Measurements from ENCODE around the gene CCM2. TPM values are rescaled to one million over a fixed set of nuclear protein-coding genes. Genes with fewer than 3 reads are reported as not detected.

Gene CCM2
- total and polyA plus RNA-seq, 2 of the 8 experiments (the other 6 are each of a cell fraction or from before 2014, with no cell fraction given), result 31.6 to 41.2 TPM

DNA sequence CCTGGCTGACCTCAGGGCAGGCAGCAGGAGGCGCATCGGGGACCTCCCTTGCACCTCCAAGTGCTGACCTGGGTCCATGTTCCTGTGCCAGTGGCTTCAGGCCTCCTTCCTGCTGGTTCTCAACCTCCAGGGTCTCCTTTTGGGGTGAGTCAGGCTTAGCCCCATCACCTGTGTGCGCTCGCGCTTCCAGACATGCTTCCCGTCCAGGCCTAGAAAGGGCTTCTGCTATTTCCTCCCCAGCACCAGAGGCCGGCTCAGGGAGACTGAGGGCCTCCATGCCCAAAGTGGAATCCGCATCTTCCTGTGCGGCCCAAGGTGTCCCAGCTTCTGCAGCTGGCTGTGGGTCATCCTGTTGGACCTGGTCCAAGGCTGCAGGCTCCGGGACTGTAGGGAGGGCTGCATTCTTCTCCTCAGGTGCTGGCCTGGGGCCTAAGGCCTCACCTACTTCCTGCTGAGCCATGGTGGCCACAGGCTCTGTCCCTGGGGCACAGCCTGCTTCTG, 82.9 kb downstream of the CCM2 start:
- no peak overlapping the region for H3K23ac ChIP-seq (ENCODE audit: insufficient read length)
- H3K4me1 ChIP-seq (replicated peaks in 1 of 4; ENCODE audit: control insufficient read depth in 3 of 4, insufficient read depth in 4 of 4, low read length in 3 of 4), result peaks cover 0 to under 1% (median 0%) of the 10 kb centered on the region in 4 experiments; a peak in 1 of 7 replicates
- H4K20me1 ChIP-seq (replicated peaks in 1 of 2; ENCODE audit: control insufficient read depth in 1 of 2, insufficient read depth in 2 of 2, low read length in 2 of 2), result no peaks in the 10 kb centered on the region
- H2BK15ac ChIP-seq (ENCODE audit: low read length), result no peak overlapping the region
- H3K4me3 ChIP-seq (ENCODE audit: extremely low read depth in 1 of 4, insufficient read depth in 2 of 4, low read depth in 3 of 4, low read length in 4 of 4), result no peak overlapping the region
- POLR2A ChIA-PET (ENCODE audit: partially characterized antibody), result no interaction called here
- CTCF ChIA-PET (ENCODE audit: partially characterized antibody), result no interaction called here
- H4K91ac ChIP-seq (replicated peaks; ENCODE audit: insufficient read length, low read length), result no peak overlapping the region
- no peak overlapping the region for H4K5ac ChIP-seq (ENCODE audit: insufficient read length, low read depth, low read length)
- H3K18ac ChIP-seq (ENCODE audit: extremely low read depth, low read length), result no peak overlapping the region
- H3K56ac ChIP-seq (replicated peaks; ENCODE audit: insufficient read length, low read depth, low read length), result no peak overlapping the region
- H3K79me1 ChIP-seq (ENCODE audit: low read depth, low read length), result no peaks in the 10 kb centered on the region
- no peak overlapping the region for H2BK5ac ChIP-seq (ENCODE audit: low read depth, low read length)
- no peak overlapping the region for H3K14ac ChIP-seq (ENCODE audit: insufficient read length)
- no peak for FAIRE-seq
- H3K27me3 ChIP-seq (replicated peaks in 1 of 4; ENCODE audit: control insufficient read depth in 3 of 4, extremely low read depth in 1 of 4, insufficient read depth in 3 of 4, low read length in 3 of 4), result peaks cover 0 to 9% (median 4%) of the 10 kb centered on the region in 4 experiments; a peak in 4 of 7 replicates
- H2BK12ac ChIP-seq (ENCODE audit: low read depth, low read length), result no peak overlapping the region
- TF ChIP-seq CTBP2 (IDR thresholded peaks at IDR 0.05; ENCODE audit: borderline replicate concordance, insufficient read depth, insufficient read length, low read length), result no peak
- no peak for TF ChIP-seq JUN (IDR thresholded peaks at IDR 0.05; ENCODE audit: low read depth, low read length)
- no peak for TF ChIP-seq BCL11A (IDR thresholded peaks at IDR 0.05; ENCODE audit: low read depth in 2 of 2, low read length in 2 of 2)
- TF ChIP-seq TAF1 (IDR thresholded peaks at IDR 0.05; ENCODE audit: low read depth, low read length), result no peak
- no peak for TF ChIP-seq SP4 (IDR thresholded peaks at IDR 0.05; ENCODE audit: low read length)
- TF ChIP-seq NRF1 (IDR thresholded peaks at IDR 0.05; ENCODE audit: low read depth, low read length), result no peak
- no peak for TF ChIP-seq RNF2 (IDR thresholded peaks at IDR 0.05; ENCODE audit: borderline replicate concordance, low read depth, low read length, missing control alignments, poor library complexity, severe bottlenecking)
- TF ChIP-seq TCF12 (IDR thresholded peaks at IDR 0.05; ENCODE audit: low read depth, low read length), result no peak
- TF ChIP-seq, protein P1, sequence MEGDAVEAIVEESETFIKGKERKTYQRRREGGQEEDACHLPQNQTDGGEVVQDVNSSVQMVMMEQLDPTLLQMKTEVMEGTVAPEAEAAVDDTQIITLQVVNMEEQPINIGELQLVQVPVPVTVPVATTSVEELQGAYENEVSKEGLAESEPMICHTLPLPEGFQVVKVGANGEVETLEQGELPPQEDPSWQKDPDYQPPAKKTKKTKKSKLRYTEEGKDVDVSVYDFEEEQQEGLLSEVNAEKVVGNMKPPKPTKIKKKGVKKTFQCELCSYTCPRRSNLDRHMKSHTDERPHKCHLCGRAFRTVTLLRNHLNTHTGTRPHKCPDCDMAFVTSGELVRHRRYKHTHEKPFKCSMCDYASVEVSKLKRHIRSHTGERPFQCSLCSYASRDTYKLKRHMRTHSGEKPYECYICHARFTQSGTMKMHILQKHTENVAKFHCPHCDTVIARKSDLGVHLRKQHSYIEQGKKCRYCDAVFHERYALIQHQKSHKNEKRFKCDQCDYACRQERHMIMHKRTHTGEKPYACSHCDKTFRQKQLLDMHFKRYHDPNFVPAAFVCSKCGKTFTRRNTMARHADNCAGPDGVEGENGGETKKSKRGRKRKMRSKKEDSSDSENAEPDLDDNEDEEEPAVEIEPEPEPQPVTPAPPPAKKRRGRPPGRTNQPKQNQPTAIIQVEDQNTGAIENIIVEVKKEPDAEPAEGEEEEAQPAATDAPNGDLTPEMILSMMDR (IDR thresholded peaks at IDR 0.05; ENCODE audit: control extremely low read depth in 1 of 3, insufficient read depth in 1 of 3, low read depth in 1 of 3, low read length in 3 of 3), result no peak
- no peak for TF ChIP-seq HDAC2 (IDR thresholded peaks at IDR 0.05; ENCODE audit: borderline replicate concordance in 1 of 2, low read depth in 2 of 2, low read length in 2 of 2)
- TF ChIP-seq CHD1 (IDR thresholded peaks at IDR 0.05; ENCODE audit: low read depth, low read length), result no peak
- no peak overlapping the region for H2AK5ac ChIP-seq (ENCODE audit: low read depth, low read length)
- WGBS, 2 experiments (ENCODE audit: extremely low coverage in 1 of 2, insufficient coverage in 1 of 2, insufficient read length in 1 of 2, insufficient replicate concordance in 2 of 2, low coverage in 1 of 2, low lambda C conversion rate in 2 of 2, missing lambda C conversion rate in 1 of 2), result 91% methylated on average over 10 of the region's 10 CpGs; no CpG with 5 or more reads in 1 of the 2 experiments
- no peak overlapping the region for H2BK120ac ChIP-seq (replicated peaks; ENCODE audit: low read depth, low read length)
- no peaks in the 10 kb centered on the region for H3K79me2 ChIP-seq (ENCODE audit: control insufficient read depth in 1 of 2, insufficient read depth in 2 of 2, low read length in 2 of 2)
- H3K27ac ChIP-seq (ENCODE audit: low read depth, low read length), result no peak overlapping the region
- H3K4ac ChIP-seq (replicated peaks; ENCODE audit: insufficient read length, low read depth, low read length), result no peak overlapping the region
- H2AFZ ChIP-seq (ENCODE audit: low read length), result no peak overlapping the region
- no peak overlapping the region for H2BK20ac ChIP-seq (ENCODE audit: low read length)
- H4K8ac ChIP-seq (ENCODE audit: extremely low read depth, insufficient read depth, low read length), result no peak overlapping the region
- H3K36me3 ChIP-seq (ENCODE audit: control insufficient read depth in 2 of 4, insufficient read depth in 4 of 4, low read length in 3 of 4), result no peaks in the 10 kb centered on the region
- no peak overlapping the region for H3K9ac ChIP-seq (replicated peaks in 1 of 4; ENCODE audit: extremely low read depth in 1 of 4, low read depth in 3 of 4, low read length in 3 of 4)
- DNase-seq (ENCODE audit: low read depth in 1 of 2, low spot score in 2 of 2), result no peak
- no peak overlapping the region for H3K4me2 ChIP-seq (ENCODE audit: insufficient read depth in 1 of 2, low read depth in 2 of 2, low read length in 2 of 2)
- no peaks in the 10 kb centered on the region for H3K9me3 ChIP-seq (ENCODE audit: insufficient read depth in 2 of 2, low read depth in 1 of 2, low read length in 1 of 2)
- H3K23me2 ChIP-seq (ENCODE audit: low read depth, low read length), result no peaks in the 10 kb centered on the region

All from H1 (cell line).